ENCODE measurements around the gene TCFL5. TPM values are rescaled to one million over a fixed set of nuclear protein-coding genes. Genes with fewer than 3 reads are reported as not detected.

The TCFL5 gene
- total RNA-seq, 2 donors from 2014 or later, result 4.4 to 4.9 TPM

DNA sequence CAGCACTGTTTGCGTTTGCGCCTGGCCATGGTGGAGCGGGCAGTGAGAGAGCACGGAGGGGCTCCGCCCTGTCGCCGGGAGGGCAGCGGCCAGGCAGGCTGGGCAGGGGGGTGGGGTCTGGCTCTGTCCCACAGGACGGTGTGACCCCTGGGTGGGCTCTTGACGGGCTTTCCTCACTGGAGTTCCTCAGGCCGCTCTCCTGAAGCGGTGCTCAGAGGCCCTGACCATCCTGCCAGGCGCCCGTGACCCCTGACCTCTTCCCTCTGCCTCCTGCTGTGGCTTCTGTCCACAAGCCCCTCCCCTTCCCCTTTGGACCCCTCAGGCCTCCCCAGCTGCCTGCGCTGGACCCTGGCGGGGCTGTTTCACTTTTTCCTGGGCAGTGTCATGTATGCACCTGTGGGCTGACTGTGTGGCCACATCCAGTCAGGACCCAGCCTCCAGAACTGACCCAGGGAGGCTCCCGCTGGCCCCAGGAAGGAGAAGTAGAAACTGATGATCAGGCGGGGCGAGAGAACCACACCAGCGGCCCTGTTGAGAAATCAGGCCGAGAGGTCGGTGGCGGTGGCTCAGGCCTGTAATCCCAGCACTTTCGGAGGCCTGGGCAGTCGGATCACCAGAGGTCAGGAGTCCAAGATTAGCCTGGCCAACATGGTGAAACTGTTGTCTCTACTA, 55.8 kb downstream of the TCFL5 start:
- H3K9me3 Mint-ChIP-seq, result no peaks in the 10 kb centered on the region
- peaks cover 2 to 3% of the 10 kb centered on the region in 2 donors for H3K36me3 Mint-ChIP-seq (ENCODE audit: insufficient read depth in 2 of 2)
- H3K27ac Mint-ChIP-seq, result no peak overlapping the region
- no peaks in the 10 kb centered on the region for H3K27me3 Mint-ChIP-seq (ENCODE audit: low read depth)
- H3K4me1 Mint-ChIP-seq (ENCODE audit: low read depth), result peaks cover 36% of the 10 kb centered on the region
- DNase-seq (no peak), ATAC-seq (replicated peaks in 1 of 2) (peak in 1 of 2 donors; percentile 4)
- peak overlapping the region; percentile 82 to 85 for H3K4me3 Mint-ChIP-seq

DNA sequence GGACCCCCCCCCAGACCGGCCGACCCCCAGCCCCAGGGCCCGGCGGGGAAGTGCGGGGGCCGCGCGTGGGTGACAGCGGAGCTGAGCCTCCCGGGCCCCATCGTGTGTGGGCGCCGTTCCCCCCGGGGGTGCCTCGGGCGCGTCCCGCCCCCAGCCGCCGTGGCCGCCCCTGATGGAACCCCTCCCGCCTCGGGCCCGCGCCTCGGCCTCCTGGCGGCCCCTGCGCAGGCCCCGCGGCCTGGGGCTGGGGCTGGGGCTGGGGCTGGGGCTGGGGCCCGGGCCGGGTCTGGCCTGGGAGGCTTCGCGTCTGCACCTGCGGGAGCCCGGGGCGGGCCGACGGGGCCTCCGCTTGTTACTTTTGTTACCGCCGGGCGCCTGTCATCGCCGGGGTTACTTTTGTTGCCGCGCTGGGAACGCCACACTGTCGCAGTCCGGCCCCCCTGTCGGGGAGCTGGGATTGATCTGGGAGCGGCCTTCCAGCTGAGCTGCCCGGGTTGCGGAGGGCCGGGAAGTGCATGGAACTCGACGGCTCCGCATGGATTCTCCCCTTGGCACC, 56.4 kb downstream of the TCFL5 start:
- Mint-ChIP-seq H3K9me3 (no peaks in the 10 kb centered on the region), H3K4me1 (ENCODE audit: low read depth) (peaks cover 36% of the 10 kb centered on the region), H3K27me3 (ENCODE audit: low read depth) (no peaks in the 10 kb centered on the region), H3K4me3 (peak overlapping the region; percentile 82 to 85), H3K27ac (no peak overlapping the region), H3K36me3 (ENCODE audit: insufficient read depth in 2 of 2) (peaks cover 2 to 3% of the 10 kb centered on the region in 2 donors)
- DNase-seq (peak; percentile 40 to 46), ATAC-seq (replicated peaks in 1 of 2) (peak; percentile 43 to 48)

DNA sequence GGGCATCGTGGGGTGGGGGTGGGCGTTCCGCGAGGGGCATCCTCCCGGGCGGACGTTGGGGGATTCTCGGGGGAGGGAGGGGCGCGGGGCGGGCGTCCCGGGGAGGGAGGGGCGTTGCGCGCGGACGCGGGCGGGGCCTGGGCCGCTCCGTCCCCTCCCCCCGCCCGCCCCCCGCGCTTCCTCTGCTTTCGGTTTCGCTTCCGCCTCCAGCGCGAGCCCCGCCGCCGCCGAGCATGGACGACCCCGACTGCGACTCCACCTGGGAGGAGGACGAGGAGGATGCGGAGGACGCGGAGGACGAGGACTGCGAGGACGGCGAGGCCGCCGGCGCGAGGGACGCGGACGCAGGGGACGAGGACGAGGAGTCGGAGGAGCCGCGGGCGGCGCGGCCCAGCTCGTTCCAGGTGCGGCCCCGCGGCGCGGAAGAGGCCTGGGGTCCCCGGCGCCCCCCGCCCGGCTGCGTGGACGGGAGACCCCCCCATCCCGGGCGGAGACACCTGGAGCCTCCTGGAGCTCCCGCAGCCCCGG, 56.9 kb downstream of the TCFL5 start, which contains the start of gene OGFR:
OGFR (plus strand) TSS at position 209 of the 528 bp plus-strand sequence; CDS start at position 234, 25 bp downstream.
- H3K36me3 Mint-ChIP-seq (ENCODE audit: insufficient read depth in 2 of 2), result peaks cover 2 to 3% of the 10 kb centered on the region in 2 donors

DNA sequence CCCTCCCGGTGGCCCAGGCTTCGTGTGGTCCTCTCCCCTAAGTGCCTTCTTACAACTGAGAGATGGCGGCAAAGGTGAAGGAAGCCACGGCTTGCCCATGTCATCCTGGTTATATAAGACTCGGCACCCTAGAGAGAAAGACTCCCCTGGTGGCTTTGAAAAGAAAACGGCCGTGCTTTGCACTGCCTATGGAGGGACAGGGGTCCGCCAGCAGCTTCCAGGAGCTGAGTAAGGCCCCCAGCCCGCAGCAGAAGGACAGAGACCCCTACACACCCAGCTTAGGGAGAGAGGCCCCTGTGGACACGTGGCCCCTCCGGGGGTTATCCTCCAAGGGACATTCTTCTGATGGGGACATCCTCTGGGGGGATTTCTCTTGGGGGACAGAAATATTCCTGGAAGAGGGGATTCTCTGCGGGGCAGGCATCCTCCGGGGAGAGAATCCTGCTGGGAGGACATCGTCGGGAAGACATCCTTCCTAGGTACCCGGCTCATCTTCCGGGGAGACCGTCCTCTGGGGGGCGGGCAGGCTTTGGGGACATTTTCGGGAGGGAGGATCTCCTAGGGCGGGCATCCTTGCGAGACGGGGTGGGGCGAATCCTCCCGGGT, 57.5 kb downstream of the TCFL5 start:
- peak overlapping the region; percentile 92 to 97 for H3K4me3 Mint-ChIP-seq
- no peaks in the 10 kb centered on the region for H3K9me3 Mint-ChIP-seq
- DNase-seq, result no peak
- H3K27me3 Mint-ChIP-seq (ENCODE audit: low read depth), result no peaks in the 10 kb centered on the region
- H3K36me3 Mint-ChIP-seq (ENCODE audit: insufficient read depth in 2 of 2), result peaks cover 2 to 5% of the 10 kb centered on the region in 2 donors
- peak in 1 of 2 donors; percentile 5 for ATAC-seq (replicated peaks in 1 of 2)
- H3K27ac Mint-ChIP-seq, result peak overlapping the region; percentile 96
- H3K4me1 Mint-ChIP-seq (ENCODE audit: low read depth), result peaks cover 36% of the 10 kb centered on the region

More for the DNA sequence above, 56.9 kb downstream of the TCFL5 start, which contains the start of gene OGFR:
- Mint-ChIP-seq H3K9me3 (no peaks in the 10 kb centered on the region), H3K4me1 (ENCODE audit: low read depth) (peaks cover 36% of the 10 kb centered on the region), H3K4me3 (peak within 1 kb of the TSS; percentile 92 to 97), H3K27me3 (ENCODE audit: low read depth) (no peaks in the 10 kb centered on the region), H3K27ac (peak within 1 kb of the TSS; percentile 96)
- ATAC-seq (replicated peaks in 1 of 2), result peak; percentile 71 to 73
- DNase-seq, result peak; percentile 77 to 78

DNA sequence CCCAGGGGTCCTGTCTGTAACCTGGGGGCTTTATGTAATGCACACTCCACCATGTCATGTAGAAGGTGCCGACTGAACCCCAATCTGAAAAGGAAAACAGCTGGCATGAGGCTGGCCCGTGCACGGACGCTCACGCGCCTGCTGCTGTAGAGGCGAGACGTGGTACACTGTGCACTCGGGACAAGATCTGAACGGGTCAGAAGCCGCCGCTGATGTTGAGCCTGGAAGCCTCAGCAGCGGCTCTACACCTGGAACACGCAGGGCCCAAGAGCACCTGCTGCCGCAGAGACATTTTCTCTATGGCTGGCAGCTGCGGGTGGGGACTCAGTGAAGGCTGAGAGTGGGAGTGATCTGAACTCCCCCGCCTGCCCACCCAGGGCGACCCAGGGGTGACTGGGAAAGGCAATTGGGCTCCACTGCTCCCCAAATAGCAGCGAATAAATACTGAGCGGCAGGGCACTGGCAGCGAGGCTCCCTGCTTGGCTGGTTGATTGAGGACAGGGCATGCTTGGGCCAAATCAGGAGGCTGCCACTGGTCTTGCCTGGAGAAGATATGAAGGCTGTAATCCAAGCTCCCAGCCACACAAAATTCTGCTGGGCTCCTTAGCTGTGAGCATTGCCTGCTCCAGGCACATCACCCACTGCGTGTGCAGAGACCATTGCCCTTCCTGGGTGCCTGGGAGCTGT, 59.5 kb downstream of the TCFL5 start:
- Mint-ChIP-seq H3K4me3 (no peak overlapping the region), H3K9me3 (no peaks in the 10 kb centered on the region), H3K27ac (no peak overlapping the region), H3K36me3 (ENCODE audit: insufficient read depth in 2 of 2) (peaks cover 4 to 8% of the 10 kb centered on the region in 2 donors), H3K27me3 (ENCODE audit: low read depth) (no peaks in the 10 kb centered on the region), H3K4me1 (ENCODE audit: low read depth) (peaks cover 31% of the 10 kb centered on the region)
- ATAC-seq (replicated peaks in 1 of 2) (no peak), DNase-seq (no peak)

DNA sequence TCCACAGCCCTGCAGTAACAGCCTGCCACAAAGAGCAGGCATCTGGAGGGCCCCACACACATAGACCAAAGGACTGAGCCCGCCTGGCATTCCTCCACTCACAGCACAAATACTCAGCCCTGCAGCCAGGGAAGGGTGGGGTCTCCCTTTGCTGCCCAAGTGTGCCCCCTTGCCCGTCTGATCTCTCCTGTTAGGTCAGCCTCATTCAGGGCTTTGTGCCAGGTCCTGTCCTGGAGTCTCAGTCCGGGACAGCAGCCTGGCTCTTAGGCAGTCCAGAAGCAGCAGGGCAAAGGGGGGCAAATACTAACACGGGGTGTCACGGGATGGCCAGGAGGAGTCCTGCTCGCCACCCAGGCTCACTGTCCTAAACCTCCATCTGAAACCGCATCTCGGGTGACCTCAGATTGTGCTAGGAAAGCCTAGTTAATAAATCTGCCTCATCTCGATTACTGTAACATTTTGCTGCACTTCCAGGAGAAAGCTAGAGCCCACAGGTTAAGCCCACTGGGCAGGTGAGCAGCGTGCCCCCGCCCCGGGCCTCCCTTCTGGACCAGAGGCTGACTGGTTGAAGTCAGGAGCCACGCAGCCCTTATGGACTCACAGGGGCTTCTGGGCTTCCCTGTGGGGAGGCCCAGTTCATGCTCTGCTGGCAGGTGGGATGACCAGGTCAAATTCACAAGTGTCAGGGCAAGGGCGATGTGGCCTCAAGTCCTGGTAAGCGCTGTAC, 60.2 kb downstream of the TCFL5 start:
- Mint-ChIP-seq H3K4me3 (no peak overlapping the region), H3K27me3 (ENCODE audit: low read depth) (no peaks in the 10 kb centered on the region), H3K4me1 (ENCODE audit: low read depth) (peaks cover 27% of the 10 kb centered on the region), H3K9me3 (no peaks in the 10 kb centered on the region), H3K27ac (no peak overlapping the region), H3K36me3 (ENCODE audit: insufficient read depth in 2 of 2) (peaks cover 4 to 8% of the 10 kb centered on the region in 2 donors)
- ATAC-seq (replicated peaks in 1 of 2) (no peak), DNase-seq (no peak)

DNA sequence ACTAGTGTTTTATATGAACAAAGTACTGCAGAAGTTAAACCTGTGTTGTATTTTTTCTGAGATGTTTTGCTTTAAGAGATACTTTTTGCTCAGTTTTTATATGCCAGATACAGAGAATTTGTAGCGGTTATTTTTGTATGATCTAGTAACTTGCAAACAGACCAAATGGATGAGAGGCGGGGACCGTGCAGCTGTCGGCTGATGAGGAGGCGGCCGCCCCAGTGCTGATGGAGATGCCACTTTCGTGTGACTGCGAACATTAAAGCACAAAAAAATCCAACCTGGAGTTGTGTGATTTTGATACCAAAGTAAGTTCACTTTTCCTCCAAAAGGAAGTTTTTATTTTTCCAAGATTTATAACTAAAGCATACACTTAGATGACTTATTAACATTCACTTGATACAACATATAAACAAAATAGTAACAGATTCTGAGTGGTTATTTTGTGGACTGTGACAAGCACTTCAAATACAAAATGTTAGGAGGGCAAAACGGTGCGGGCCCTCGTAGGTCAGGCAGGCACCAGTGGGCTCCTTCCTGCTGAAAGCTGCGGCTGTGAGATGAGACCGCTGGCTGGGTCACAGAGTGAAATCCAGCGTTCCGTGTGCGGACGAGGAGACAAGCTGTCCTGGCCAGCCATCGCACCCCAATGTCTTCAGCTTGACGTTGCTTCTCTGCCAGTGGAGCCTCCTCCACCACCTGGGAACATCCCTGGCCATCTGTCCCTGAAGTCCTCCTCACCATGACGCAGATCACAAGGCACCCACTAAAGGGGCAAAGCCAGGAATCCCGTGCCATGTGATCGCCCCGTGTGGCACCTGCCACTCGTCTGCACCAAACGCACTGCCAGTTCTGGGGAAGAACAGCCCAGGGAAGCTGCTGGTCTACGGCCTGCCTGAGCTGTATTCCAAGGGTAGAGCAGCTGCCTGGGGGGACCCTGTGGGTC, 61.0 kb downstream of the TCFL5 start:
- H3K9me3 Mint-ChIP-seq, result no peaks in the 10 kb centered on the region
- no peak overlapping the region for H3K4me3 Mint-ChIP-seq
- no peak for ATAC-seq (replicated peaks in 1 of 2)
- no peak overlapping the region for H3K27ac Mint-ChIP-seq
- H3K4me1 Mint-ChIP-seq (ENCODE audit: low read depth), result peaks cover 20% of the 10 kb centered on the region
- peaks cover 4 to 8% of the 10 kb centered on the region in 2 donors for H3K36me3 Mint-ChIP-seq (ENCODE audit: insufficient read depth in 2 of 2)
- no peaks in the 10 kb centered on the region for H3K27me3 Mint-ChIP-seq (ENCODE audit: low read depth)
- no peak for DNase-seq

DNA sequence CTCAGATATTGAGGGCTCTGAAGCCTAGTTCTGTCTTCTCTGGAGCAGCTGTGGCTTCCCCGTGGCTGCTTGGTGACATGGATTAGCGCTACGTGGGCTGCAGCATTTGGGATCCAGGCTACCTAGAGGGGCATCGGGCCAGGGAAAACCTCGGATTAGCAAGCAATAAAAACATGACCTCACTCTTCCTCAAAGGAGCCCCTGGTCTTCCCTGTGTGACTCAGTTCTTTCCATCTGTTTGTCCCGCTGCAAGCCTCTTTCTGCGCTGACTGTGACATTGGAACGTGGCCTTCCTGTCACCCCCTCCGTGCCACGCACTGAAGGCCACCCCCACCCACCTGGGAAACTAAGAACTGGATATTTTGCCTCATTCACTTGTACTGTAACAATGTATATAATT, 61.7 kb downstream of the TCFL5 start:
- Mint-ChIP-seq H3K4me1 (ENCODE audit: low read depth) (peaks cover 20% of the 10 kb centered on the region), H3K36me3 (ENCODE audit: insufficient read depth in 2 of 2) (peaks cover 4 to 8% of the 10 kb centered on the region in 2 donors)
- ATAC-seq (replicated peaks in 1 of 2), result no peak

DNA sequence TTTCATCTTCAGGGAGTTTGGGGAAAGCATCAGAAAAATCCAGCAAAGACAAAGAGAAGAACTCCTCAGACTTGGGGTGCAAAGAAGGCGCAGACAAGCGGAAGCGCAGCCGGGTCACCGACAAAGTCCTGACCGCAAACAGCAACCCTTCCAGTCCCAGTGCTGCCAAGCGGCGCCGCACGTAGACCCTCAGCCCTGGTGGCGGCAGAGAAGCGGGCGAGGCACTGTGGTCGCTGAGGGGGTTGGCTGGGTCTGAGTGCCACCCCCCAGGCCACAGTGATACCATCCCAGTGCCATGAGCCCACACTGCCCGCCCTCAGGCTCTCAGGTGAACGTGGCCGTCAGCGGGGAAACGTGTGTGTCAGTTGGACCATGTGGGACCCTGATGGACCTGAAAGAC, 62.2 kb downstream of the TCFL5 start:
- Mint-ChIP-seq H3K27ac (no peak overlapping the region), H3K9me3 (no peaks in the 10 kb centered on the region), H3K4me3 (no peak overlapping the region), H3K27me3 (ENCODE audit: low read depth) (no peaks in the 10 kb centered on the region), H3K4me1 (ENCODE audit: low read depth) (peaks cover 20% of the 10 kb centered on the region), H3K36me3 (ENCODE audit: insufficient read depth in 2 of 2) (peaks cover 3 to 6% of the 10 kb centered on the region in 2 donors)
- DNase-seq (no peak), ATAC-seq (replicated peaks in 1 of 2) (no peak)

More for the DNA sequence above, 61.7 kb downstream of the TCFL5 start:
- Mint-ChIP-seq H3K27ac (no peak overlapping the region), H3K4me3 (no peak overlapping the region), H3K9me3 (no peaks in the 10 kb centered on the region), H3K27me3 (ENCODE audit: low read depth) (no peaks in the 10 kb centered on the region)
- DNase-seq, result no peak

DNA sequence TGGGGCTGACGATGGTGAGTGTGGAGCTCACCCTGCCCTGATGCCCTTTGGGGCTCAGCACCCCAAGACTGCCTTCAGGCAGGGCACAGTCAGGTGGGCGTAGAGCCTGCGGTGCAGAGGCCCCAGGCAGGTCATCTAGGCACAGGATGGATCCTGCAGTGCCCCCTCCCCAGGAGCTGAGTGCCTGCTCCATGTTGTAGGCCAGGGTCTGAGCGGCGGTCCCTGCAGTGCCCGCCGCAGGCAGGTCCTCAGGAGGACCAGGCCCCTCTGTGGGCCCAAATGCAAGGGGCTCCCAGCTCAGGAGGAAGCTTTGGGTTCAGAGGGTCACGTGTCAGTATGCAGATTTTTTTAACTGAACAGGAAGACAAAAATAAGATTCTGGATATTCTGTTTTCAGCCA, 62.6 kb downstream of the TCFL5 start:
- H3K36me3 Mint-ChIP-seq (ENCODE audit: insufficient read depth in 2 of 2), result peaks cover 3 to 6% of the 10 kb centered on the region in 2 donors
- no peak overlapping the region for H3K4me3 Mint-ChIP-seq
- peaks cover 17% of the 10 kb centered on the region for H3K4me1 Mint-ChIP-seq (ENCODE audit: low read depth)
- ATAC-seq (replicated peaks in 1 of 2) (no peak), DNase-seq (no peak)
- H3K27me3 Mint-ChIP-seq (ENCODE audit: low read depth), result no peaks in the 10 kb centered on the region
- peak overlapping the region; percentile 71 for H3K27ac Mint-ChIP-seq
- H3K9me3 Mint-ChIP-seq, result no peaks in the 10 kb centered on the region

DNA sequence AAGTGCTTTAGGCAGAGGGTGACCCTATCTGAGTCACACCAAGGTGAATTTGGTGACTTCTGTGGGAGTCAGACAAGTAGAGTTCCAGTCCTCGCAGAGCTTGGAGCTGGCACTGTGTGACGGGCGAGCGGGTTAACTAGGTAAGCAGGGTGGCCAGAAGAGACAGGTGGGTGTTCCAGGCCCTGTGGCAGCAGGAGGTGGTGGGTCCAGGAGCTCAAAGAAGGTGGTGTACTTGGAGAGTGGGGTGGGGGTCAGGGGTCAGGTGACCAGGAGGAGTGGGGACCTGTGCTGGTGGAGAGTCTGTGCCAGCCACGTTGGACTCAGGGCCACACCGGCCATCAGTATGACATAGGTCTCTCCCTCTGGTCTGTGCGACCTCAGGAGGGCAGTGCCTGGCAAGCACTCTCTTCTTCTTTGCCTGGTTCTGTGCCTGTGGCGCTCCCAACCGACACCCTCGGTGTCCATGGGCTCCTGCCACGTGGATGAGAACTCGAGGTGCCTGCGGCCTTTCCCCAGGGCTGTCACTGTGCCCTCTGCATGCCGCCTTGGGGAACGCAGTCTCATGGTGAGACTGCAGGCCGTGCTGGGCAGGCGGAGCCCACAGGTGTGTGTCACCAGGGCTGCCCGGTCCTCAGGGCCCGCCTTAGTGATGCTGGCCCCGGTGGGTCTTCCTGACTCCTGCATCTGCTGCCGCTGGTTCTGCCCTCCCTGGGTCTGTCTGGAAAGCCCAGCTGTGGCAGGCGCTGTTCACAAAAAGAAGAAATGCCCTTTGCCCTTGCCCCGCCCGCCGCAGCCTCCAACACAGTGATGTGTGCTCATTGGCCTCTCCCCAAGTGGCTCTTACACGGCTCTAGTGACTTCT, 63.7 kb downstream of the TCFL5 start:
- no peaks in the 10 kb centered on the region for H3K9me3 Mint-ChIP-seq
- H3K27ac Mint-ChIP-seq, result peak overlapping the region; percentile 71
- ATAC-seq (replicated peaks in 1 of 2), result no peak
- H3K4me1 Mint-ChIP-seq (ENCODE audit: low read depth), result peaks cover 19% of the 10 kb centered on the region
- no peaks in the 10 kb centered on the region for H3K27me3 Mint-ChIP-seq (ENCODE audit: low read depth)
- no peak for DNase-seq
- H3K36me3 Mint-ChIP-seq (ENCODE audit: insufficient read depth in 2 of 2), result peaks cover 3 to 6% of the 10 kb centered on the region in 2 donors
- H3K4me3 Mint-ChIP-seq, result peak overlapping the region; percentile 65 to 93

Data from activated T-cell treated with anti-CD3 and anti-CD28 coated beads, Interleukin-2, amount 50 U/mL, for 72 hours (primary cell).